GM21529 (cell line): ENCODE data around the gene SLC2A5.
"Not testable (repeated sequence)": the region's sequence is repeated elsewhere in the genome, so short reads cannot be mapped to it uniquely, and the experiment has no call there.

Experiments
- ATAC-seq: cut with Tn5 transposase; IDR thresholded peaks from one replicate; pipeline ENCODE4 v1.9.1; 2021; ENCODE audit not compliant: unreplicated experiment

The SLC2A5 gene, protein sequence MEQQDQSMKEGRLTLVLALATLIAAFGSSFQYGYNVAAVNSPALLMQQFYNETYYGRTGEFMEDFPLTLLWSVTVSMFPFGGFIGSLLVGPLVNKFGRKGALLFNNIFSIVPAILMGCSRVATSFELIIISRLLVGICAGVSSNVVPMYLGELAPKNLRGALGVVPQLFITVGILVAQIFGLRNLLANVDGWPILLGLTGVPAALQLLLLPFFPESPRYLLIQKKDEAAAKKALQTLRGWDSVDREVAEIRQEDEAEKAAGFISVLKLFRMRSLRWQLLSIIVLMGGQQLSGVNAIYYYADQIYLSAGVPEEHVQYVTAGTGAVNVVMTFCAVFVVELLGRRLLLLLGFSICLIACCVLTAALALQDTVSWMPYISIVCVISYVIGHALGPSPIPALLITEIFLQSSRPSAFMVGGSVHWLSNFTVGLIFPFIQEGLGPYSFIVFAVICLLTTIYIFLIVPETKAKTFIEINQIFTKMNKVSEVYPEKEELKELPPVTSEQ

GRCh38 chr1:9069326-9070100 is at the start of gene SLC2A5:
SLC2A5 (minus strand) TSS chr1:9069635; CDS start chr1:9069536, 99 bp downstream.
- ATAC-seq: peak; percentile 85

DNA sequence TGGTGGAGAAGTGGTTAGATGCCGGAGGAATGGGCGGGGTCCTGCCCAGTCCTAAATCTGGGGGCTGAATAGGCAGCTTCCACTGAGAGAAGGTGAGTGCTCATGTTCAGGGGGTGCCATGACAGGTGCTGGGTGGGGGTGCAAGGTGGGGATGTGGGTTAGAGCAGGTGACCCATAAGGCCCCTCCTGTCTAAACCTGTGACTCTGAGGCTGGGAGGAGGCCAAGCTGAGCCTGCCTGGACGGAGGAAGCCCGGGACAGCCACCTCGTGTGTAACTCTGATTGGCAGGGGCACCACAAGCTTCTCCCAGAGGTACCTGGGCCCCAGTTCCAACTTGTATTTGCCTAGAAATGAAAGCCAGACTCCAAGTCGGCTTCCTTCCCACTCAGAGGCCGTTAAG is 48.8 kb upstream of the SLC2A5 start:
- ATAC-seq: no peak

GRCh38 chr1:9115351-9116205 is 46.1 kb upstream of the SLC2A5 start:
- no peak for ATAC-seq

- ATAC-seq: no peak
These were observed 43.8 kb upstream of the SLC2A5 start for GRCh38 chr1:9112961-9113880.

- ATAC-seq: no peak
These were observed 42.5 kb upstream of the SLC2A5 start for GRCh38 chr1:9111957-9112356.

DNA sequence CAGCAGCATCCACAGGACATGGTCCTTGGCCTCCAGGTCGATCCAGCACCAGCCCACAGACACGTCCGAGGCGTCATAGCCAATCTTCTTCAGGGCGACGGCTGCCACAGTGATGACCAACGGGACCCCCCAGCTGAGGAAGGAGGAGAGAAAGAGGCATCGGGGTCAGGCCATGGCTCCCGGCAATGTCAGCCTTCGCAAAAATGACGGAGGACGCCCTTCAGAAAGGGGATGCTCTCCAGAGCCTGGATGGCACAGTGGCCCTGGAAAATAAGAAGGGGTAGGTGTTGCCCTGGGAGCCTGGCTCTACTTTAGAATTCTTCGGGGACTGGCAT is 41.9 kb upstream of the SLC2A5 start:
- no peak for ATAC-seq

DNA sequence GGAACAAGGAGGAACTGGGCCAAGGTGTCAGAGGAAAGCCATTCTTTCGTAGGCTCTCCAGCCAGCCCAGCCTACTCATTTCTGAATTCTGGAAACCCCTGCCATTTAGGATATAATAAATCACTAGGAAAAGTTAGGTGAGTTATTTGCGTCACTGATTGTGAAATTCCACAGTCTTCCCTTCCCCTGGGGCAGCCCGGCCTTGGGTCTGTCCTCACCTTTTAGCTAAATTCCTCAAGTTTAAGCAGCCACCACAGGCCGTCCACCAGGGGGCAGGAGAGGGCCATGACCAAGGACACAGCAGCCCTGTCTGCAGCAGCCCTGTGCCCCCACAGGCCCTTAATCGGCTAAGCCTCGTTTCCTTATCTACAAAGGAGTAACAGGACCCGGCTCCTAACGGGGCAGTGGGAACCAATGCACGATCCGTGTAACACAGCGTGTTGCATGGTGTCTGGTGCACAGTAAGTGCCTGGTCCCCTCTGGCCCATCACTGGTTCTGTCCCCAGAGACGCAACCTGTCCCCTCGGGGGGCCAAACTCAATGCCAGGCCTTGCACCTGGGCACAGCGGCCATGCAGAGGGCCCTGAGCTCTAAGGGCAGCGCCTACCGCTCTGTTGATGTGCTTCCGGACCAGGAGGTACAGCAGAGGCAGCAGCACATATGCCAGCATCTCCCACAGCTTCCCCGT is 41.4 kb upstream of the SLC2A5 start:
- no peak for ATAC-seq

DNA sequence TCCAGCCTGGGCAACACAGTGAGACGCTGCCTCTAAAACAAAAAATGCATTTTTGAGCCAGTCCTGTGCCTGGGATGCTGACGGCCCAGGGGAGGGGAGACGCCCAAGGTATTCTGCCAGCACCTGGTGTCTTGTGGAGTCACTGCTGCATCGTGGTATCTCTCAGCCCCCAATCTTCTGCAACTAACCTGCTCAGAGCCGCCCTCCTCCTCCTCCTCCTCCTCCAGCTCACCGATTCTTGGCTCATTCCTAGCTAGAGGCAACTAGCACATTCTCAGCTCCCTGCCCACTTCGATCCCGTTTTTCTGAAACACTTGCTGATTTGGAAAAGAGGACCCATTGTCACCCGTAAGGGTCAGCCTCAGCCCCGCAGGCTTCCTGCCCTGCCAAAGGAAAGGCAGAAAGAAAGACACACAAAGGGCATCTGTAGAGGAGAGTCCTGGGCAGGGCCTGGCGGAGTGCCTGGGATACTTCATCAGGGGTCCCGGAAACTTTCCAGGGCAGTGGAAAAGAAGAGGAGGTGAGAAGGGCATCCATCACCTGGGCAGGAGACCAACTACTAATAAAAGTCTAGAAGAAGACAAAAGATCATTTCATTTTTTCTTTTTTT is 38.7 kb upstream of the SLC2A5 start:
- ATAC-seq: no peak

DNA sequence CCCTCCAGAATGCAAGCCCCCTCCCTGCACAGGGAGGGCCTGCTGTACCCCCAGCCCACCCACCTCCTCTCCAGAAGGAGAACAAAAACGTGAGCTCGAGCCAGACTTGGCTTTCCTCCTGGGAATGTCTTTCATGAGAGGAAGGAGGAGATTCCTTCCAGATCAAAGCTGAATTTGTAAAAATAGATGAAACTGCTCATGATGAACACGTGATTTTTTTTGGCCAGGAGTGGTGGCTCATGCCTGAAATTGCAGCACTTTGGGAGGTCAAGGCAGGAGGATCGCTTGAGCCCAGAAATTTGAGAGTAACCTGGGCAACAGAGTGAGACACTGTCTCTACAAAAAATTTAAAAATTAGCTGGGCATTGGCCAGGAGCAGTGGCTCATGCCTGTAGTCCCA is 37.7 kb upstream of the SLC2A5 start:
- no peak for ATAC-seq

GRCh38 chr1:9106286-9106685 is 36.9 kb upstream of the SLC2A5 start:
- ATAC-seq: no peak

DNA sequence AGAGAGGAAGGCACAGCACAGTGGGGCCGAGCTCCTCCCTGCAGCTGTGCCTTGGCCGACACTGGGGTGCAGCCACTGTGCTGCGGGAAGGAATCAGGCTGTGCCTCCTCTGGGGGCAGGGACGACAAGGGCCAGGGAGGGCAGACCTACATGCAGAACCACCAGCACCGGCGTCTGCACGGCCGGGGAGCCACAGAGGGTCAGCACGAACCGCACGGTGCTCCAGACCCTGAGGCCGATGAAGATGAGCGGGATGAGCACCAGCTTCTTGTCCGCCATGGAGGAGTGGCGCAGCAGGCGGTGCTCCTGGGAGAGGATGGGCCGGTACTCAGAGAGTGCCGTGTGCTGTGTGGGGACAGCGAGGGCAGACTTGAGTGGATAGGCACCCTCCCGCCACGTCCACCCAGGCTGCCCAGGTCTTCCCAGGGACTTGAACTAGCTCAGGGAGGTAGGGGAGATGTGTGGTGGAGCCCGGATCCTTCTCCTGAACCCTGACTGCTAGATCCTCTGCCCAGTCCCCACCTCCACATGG is 36.0 kb upstream of the SLC2A5 start:
- ATAC-seq: no peak

DNA sequence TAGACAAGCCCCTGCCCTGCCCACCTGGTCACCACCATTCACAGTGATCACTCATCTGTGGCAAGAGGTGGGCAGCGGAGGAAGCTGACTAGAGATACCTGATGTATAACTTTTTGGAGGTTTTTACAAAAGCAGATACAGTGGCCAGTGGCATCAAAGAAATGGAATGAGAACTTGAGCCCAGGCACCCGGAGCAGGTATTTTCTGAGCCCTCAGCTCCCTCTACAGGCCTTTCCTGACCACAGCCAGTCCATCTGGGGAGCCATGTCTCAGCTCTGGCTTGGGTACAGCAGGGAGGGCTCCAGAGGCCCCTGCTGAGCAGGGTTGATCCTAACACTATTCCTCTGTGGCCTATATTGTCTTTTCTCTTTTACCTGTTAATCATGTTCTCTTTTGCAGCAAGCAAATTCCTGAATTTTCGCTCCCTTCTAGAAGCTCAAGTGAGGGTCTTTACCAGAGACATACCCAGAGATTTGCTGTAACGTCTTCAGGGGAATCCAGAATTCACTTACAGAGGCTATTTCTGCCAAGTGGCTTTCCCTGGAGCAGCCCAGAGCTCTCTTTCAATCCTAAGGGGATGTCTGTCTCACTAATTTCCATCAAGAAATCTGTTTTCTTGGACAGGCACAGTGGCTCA is 32.2 kb upstream of the SLC2A5 start:
- ATAC-seq: no peak

- no peak for ATAC-seq
These were observed 31.1 kb upstream of the SLC2A5 start for GRCh38 chr1:9100471-9101043.

DNA sequence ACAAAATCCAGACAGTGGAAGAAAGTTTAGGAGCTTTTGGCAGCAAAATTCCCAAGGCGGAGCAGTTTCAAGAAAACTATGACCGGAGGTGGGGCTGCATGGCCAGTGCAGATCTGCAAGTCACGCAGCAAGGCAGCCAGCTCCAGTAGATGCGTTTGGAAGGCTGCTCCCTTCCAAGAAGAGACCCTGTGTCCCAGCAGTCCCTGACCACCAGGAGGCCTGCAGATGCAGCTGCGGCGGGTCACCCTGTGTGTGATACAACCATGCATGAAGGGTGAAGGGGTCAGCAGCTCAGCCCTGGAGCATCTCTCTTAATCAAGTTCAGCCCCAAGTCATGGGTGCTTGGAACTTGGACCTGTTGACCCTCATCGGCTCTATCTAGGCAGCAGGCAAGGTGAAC is 30.1 kb upstream of the SLC2A5 start:
- no peak for ATAC-seq

GRCh38 chr1:9097947-9098705 is 28.7 kb upstream of the SLC2A5 start:
- no peak for ATAC-seq

- ATAC-seq: no peak
These were observed 26.4 kb upstream of the SLC2A5 start for GRCh38 chr1:9095818-9096217.

DNA sequence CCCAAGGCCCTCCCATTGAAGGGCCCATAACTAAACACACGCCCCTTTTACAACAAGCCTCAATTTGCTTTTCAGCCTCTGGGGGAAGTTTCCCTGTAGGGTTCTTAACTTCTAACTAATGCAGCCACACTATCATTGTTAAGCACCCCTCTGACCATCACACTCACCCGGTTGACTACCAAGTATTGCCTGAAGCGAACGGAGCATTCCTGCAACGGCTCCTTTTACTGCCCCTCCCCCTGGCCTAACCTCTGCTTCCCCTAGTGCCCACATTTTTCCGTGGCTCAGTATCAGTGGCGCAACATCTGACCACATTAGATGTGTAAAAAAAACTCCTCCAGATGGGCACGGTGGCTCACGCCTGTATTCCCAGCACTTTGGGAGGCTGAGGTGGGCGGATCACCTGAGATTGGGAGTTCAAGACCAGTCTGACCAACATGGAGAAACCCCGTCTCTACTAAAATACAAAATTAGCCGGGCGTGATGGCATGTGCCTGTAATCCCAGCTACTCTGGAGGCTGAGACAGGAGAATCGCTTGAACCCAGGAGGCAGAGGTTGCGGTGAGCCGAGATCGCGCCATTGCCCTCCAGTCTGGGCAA is 24.7 kb upstream of the SLC2A5 start:
- ATAC-seq: not testable (repeated sequence)
